GM12878 (cell line): ENCODE results near the gene ECSIT. TPM values are rescaled to one million over a fixed set of nuclear protein-coding genes. Genes with fewer than 3 reads are reported as not detected.

Source experiments
- BHLHE40 ChIP-seq, 2 experiments: fragments of 450-650 bp in 1 of 2; IDR thresholded peaks; 2 replicates each; pipeline ENCODE4 v1.6.1; 2011 to 2017; ENCODE audit warnings: low read depth in 2 of 2, borderline replicate concordance in 1 of 2, improper control_type of control experiment in 1 of 2, low read length in 1 of 2, mild to moderate bottlenecking in 1 of 2
- CHD4 ChIP-seq: fragments of 200-600 bp; sonication (generic); IDR thresholded peaks from 2 replicates; pipeline ENCODE4 v1.6.1; 2016; ENCODE audit warnings: mild to moderate bottlenecking
- CREB1 ChIP-seq: IDR thresholded peaks from 2 replicates; pipeline ENCODE4 v1.6.1; 2012; ENCODE audit warnings: low read depth, mild to moderate bottlenecking, inconsistent platforms
- E2F4 ChIP-seq: IDR thresholded peaks from 2 replicates; pipeline ENCODE4 v1.6.1; 2012; ENCODE audit warnings: low read depth, low read length, improper control_type of control experiment
- ESRRA ChIP-seq: IDR thresholded peaks from 2 replicates; pipeline ENCODE4 v1.6.1; 2012; ENCODE audit warnings: mild to moderate bottlenecking, low read length, improper control_type of control experiment
- GABPA ChIP-seq: IDR thresholded peaks from 2 replicates; pipeline ENCODE4 v1.6.1; 2014; ENCODE audit warnings: antibody characterized with exemption, low read depth, mild to moderate bottlenecking, inconsistent platforms
- HSF1 ChIP-seq: fragments of 150-350 bp; IDR thresholded peaks from 2 replicates; pipeline ENCODE4 v1.6.1; 2014; ENCODE audit warnings: mild to moderate bottlenecking, low read depth, low read length
- IKZF2 ChIP-seq, 2 experiments: fragments of 450-650 bp; IDR thresholded peaks; 2 replicates each; pipeline ENCODE4 v1.6.1; 2017; ENCODE audit warnings: mild to moderate bottlenecking in 2 of 2, moderate library complexity in 2 of 2
- IRF3 ChIP-seq: fragments of 450-650 bp; IDR thresholded peaks from 2 replicates; pipeline ENCODE4 v1.6.1; 2014; ENCODE audit warnings: mild to moderate bottlenecking
- MEF2A ChIP-seq: IDR thresholded peaks from 2 replicates; pipeline ENCODE4 v1.6.1; 2011; ENCODE audit warnings: low read depth, mild to moderate bottlenecking, low read length, moderate library complexity; ENCODE audit not compliant: insufficient read depth
- MLLT1 ChIP-seq: fragments of 450-650 bp; IDR thresholded peaks from 2 replicates; pipeline ENCODE4 v1.6.1; 2016; ENCODE audit warnings: mild to moderate bottlenecking
- NFIC ChIP-seq: IDR thresholded peaks from 2 replicates; pipeline ENCODE4 v1.6.1; 2012; ENCODE audit warnings: low read depth, mild to moderate bottlenecking, inconsistent platforms, low read length, moderate library complexity
- NFYA ChIP-seq: IDR thresholded peaks from 2 replicates; pipeline ENCODE4 v1.6.1; 2011; ENCODE audit warnings: low read depth, mild to moderate bottlenecking, low read length, improper control_type of control experiment, borderline replicate concordance
- NR2F1 ChIP-seq: fragments of 450-650 bp; conservative IDR thresholded peaks from 2 replicates; pipeline ENCODE4 v1.6.1; 2017; ENCODE audit warnings: mild to moderate bottlenecking
- PKNOX1 ChIP-seq: fragments of 450-650 bp; IDR thresholded peaks from 2 replicates; pipeline ENCODE4 v1.6.1; 2016; ENCODE audit warnings: mild to moderate bottlenecking
- PML ChIP-seq: IDR thresholded peaks from 2 replicates; pipeline ENCODE4 v1.6.1; 2012; ENCODE audit warnings: low read length, inconsistent platforms
- RAD21 ChIP-seq: IDR thresholded peaks from 2 replicates; pipeline ENCODE4 v1.6.1; 2011; ENCODE audit warnings: mild to moderate bottlenecking, low read depth, low read length, moderate library complexity; ENCODE audit not compliant: insufficient read depth
- RBBP5 ChIP-seq: fragments of 200-600 bp; sonication (generic); conservative IDR thresholded peaks from 2 replicates; pipeline ENCODE4 v1.6.1; 2016
- SMAD1 ChIP-seq: fragments of 450-650 bp; IDR thresholded peaks from 2 replicates; pipeline ENCODE4 v1.6.1; 2018; ENCODE audit warnings: mild to moderate bottlenecking, low read depth; ENCODE audit not compliant: partially characterized antibody
- SRF ChIP-seq, 2 experiments: IDR thresholded peaks; 2 replicates each; pipeline ENCODE4 v1.6.1; 2011; ENCODE audit warnings: low read depth in 2 of 2, low read length in 2 of 2, mild to moderate bottlenecking in 1 of 2, moderate library complexity in 1 of 2
- TAF1 ChIP-seq: IDR thresholded peaks from 2 replicates; pipeline ENCODE4 v1.6.1; 2011; ENCODE audit warnings: mild to moderate bottlenecking, low read depth, low read length, borderline replicate concordance
- ZNF207 ChIP-seq: fragments of 450-650 bp; IDR thresholded peaks from 2 replicates; pipeline ENCODE4 v1.6.1; 2014; ENCODE audit warnings: antibody characterized with exemption, mild to moderate bottlenecking, borderline replicate concordance
- ZNF24 ChIP-seq: fragments of 450-650 bp; IDR thresholded peaks from 2 replicates; pipeline ENCODE4 v1.6.1; 2017; ENCODE audit warnings: antibody characterized with exemption, mild to moderate bottlenecking
- ZNF274 ChIP-seq: IDR thresholded peaks from one replicate; pipeline ENCODE4 v1.8.0; 2011; ENCODE audit not compliant: insufficient read length, insufficient read depth
- polyA plus RNA-seq, 11 experiments: library from polyadenylated mRNA; depleted of rRNA in 4 of 11; unstranded in 6 of 11; stranded (reverse) in 5 of 11; fragments of >200 nt; fragmentation: Nextera tagmentation in 4 of 11; fragmentation: Illumina TruSeq in 1 of 11; extraction: Ambion mirVana in 4 of 11; extraction: Trizol in 1 of 11; gene quantifications; 1 replicate in 1 of 11; 2 replicates in 10 of 11; pipeline versions ENCODE4 v1.2.1 to v1.2.3, GENCODE V29; 2011 to 2016; ENCODE audit warnings: inconsistent platforms in 2 of 11, missing spikeins in 2 of 11, low read depth in 1 of 11
- total RNA-seq, 4 experiments: library from RNA; depleted of rRNA in 3 of 4; stranded (reverse); fragments of >200 nt in 3 of 4; fragmentation: Illumina TruSeq in 1 of 4; extraction: Trizol in 1 of 4; gene quantifications; 2 replicates each; pipeline versions ENCODE4 v1.2.1 to v1.2.3, GENCODE V29; 2013 to 2021

ECSIT gene
- total and polyA plus RNA-seq, 10 of the 15 experiments (the other 5 are each of a cell fraction or from before 2014, with no cell fraction given) = 1.0 to 59.6 (median 41.3) TPM

- TF ChIP-seq MLLT1 = no peak
- TF ChIP-seq MEF2A = 0 out of 2 replicates have a peak, but pooled peaks have one; percentile 3
- TF ChIP-seq BHLHE40 (IDR thresholded peaks at IDR 0.05; ENCODE audit: borderline replicate concordance in 1 of 2, low read depth in 2 of 2, low read length in 1 of 2) = peak in 1 of 2 experiments; percentile 91; a peak in 2 of 4 replicates
- TF ChIP-seq GABPA = peak; percentile 90
- no peak for TF ChIP-seq ZNF24
- no peak for TF ChIP-seq IRF3
- peak; percentile 98 for TF ChIP-seq CREB1
- TF ChIP-seq SRF (IDR thresholded peaks at IDR 0.05; ENCODE audit: low read depth in 2 of 2, low read length in 2 of 2) = peak in 1 of 2 experiments; percentile 83; a peak in 2 of 4 replicates
- no peak for TF ChIP-seq HSF1
- peak; percentile 65; the same call in 1 of the 2 replicates for TF ChIP-seq TAF1
- no peak for TF ChIP-seq CHD4
- peak; percentile 67; the same call in 1 of the 2 replicates for TF ChIP-seq E2F4
- TF ChIP-seq ZNF274 = no peak
- TF ChIP-seq IKZF2 (IDR thresholded peaks at IDR 0.05) = no peak
- TF ChIP-seq PML = peak; percentile 71; the same call in 1 of the 2 replicates
- no peak for TF ChIP-seq NFYA
- no peak for TF ChIP-seq NFIC
- no peak for TF ChIP-seq RBBP5
- peak; percentile 44; the same call in 1 of the 2 replicates for TF ChIP-seq ZNF207
- TF ChIP-seq SMAD1 = no peak
- TF ChIP-seq RAD21 = no peak
- TF ChIP-seq NR2F1 = peak; percentile 53; the same call in 1 of the 2 replicates
- TF ChIP-seq ESRRA = no peak
- TF ChIP-seq PKNOX1 = no peak
Measured at GRCh38 chr19:11505504-11506100, 23.3 kb downstream of the ECSIT start, which contains the start of gene ZNF653 (continued).
